H1 (cell line): ENCODE measurements around the gene VSIR. TPM values are rescaled to one million over a fixed set of nuclear protein-coding genes. Genes with fewer than 3 reads are reported as not detected.

Source experiments
- CTCF ChIA-PET: fragments of 300-600 bp; sonication (Branson Sonifier 250); formaldehyde crosslinking; loops from one replicate; lab custom pipeline; 2021; ENCODE audit not compliant: partially characterized antibody; lab: Charles Lee
- POLR2A ChIA-PET: fragments of 300-600 bp; sonication (Branson Sonifier 250); formaldehyde crosslinking; loops from one replicate; lab custom pipeline; 2021; ENCODE audit warnings: inconsistent platforms; ENCODE audit not compliant: partially characterized antibody; lab: Charles Lee
- DNase-seq, 2 experiments: peaks; one replicate each; pipeline versions ENCODE4 v3.0.0 to v3.0.0-alpha.2; 2010 to 2022; ENCODE audit warnings: low spot score in 2 of 2, low read depth in 1 of 2, mixed read lengths in 1 of 2
- FAIRE-seq: peaks from 2 replicates; lab custom pipeline; 2011; peaks lifted over from hg19 to GRCh38; lab: Jason Lieb, UNC
- H2AFZ ChIP-seq: 2 replicates; pipeline ENCODE4 v1.8.1; 2012; ENCODE audit warnings: low read length, inconsistent platforms
- H2AK5ac ChIP-seq: 2 replicates; pipeline ENCODE4 v1.6.1; 2013; ENCODE audit warnings: low read depth, low read length
- H2BK120ac ChIP-seq: replicated peaks from 2 replicates; pipeline ENCODE3; 2013; ENCODE audit warnings: low read depth, low read length, inconsistent platforms
- H2BK12ac ChIP-seq: 2 replicates; pipeline ENCODE4 v1.6.1; 2013; ENCODE audit warnings: low read depth, low read length
- H2BK15ac ChIP-seq: 2 replicates; pipeline ENCODE4 v1.6.1; 2013; ENCODE audit warnings: low read length
- H2BK20ac ChIP-seq: 2 replicates; pipeline ENCODE4 v1.6.1; 2013; ENCODE audit warnings: low read length
- H2BK5ac ChIP-seq: 2 replicates; pipeline ENCODE4 v1.6.1; 2013; ENCODE audit warnings: low read depth, low read length
- H3K14ac ChIP-seq: 2 replicates; pipeline ENCODE4 v1.6.1; 2013; ENCODE audit warnings: inconsistent platforms; ENCODE audit not compliant: insufficient read length
- H3K18ac ChIP-seq: 2 replicates; pipeline ENCODE4 v1.6.1; 2013; ENCODE audit warnings: low read length; ENCODE audit errors: extremely low read depth
- H3K23ac ChIP-seq: 2 replicates; pipeline ENCODE4 v1.6.1; 2013; ENCODE audit warnings: inconsistent platforms; ENCODE audit not compliant: insufficient read length
- H3K23me2 ChIP-seq: 2 replicates; pipeline ENCODE4 v1.6.1; 2013; ENCODE audit warnings: low read depth, low read length
- H3K27ac ChIP-seq: 2 replicates; pipeline ENCODE4 v1.6.1; 2011; ENCODE audit warnings: low read depth, low read length, inconsistent platforms
- H3K27me3 ChIP-seq, 4 experiments: replicated peaks in 1 of 4; 1 replicate in 1 of 4; 2 replicates in 3 of 4; pipeline versions ENCODE4 v1.6.1 to v1.8.1; 2011 to 2013; ENCODE audit warnings: low read length in 3 of 4, mild to moderate bottlenecking in 3 of 4, inconsistent platforms in 2 of 4, mixed read lengths in 2 of 4, moderate library complexity in 1 of 4; ENCODE audit not compliant: control insufficient read depth in 3 of 4, insufficient read depth in 3 of 4; ENCODE audit errors: extremely low read depth in 1 of 4
- H3K36me3 ChIP-seq, 4 experiments: 2 replicates each; pipeline versions ENCODE4 v1.6.1 to v1.8.1; 2011 to 2013; ENCODE audit warnings: mild to moderate bottlenecking in 4 of 4, low read length in 3 of 4, moderate library complexity in 2 of 4, control low read depth in 1 of 4, inconsistent platforms in 1 of 4; ENCODE audit not compliant: insufficient read depth in 4 of 4, control insufficient read depth in 2 of 4
- H3K4ac ChIP-seq: replicated peaks from 2 replicates; pipeline ENCODE3; 2013; ENCODE audit warnings: low read length, low read depth, mixed read lengths, inconsistent platforms; ENCODE audit not compliant: insufficient read length
- H3K4me1 ChIP-seq, 4 experiments: replicated peaks in 1 of 4; 1 replicate in 1 of 4; 2 replicates in 3 of 4; pipeline versions ENCODE4 v1.6.1 to v1.8.1; 2011 to 2013; ENCODE audit warnings: low read length in 3 of 4, inconsistent platforms in 2 of 4, mixed read lengths in 1 of 4; ENCODE audit not compliant: insufficient read depth in 4 of 4, control insufficient read depth in 3 of 4
- H3K4me2 ChIP-seq, 2 experiments: 2 replicates each; pipeline versions ENCODE4 v1.6.1 to v1.8.1; 2011 to 2013; ENCODE audit warnings: low read depth in 2 of 2, low read length in 2 of 2, control low read depth in 1 of 2, inconsistent platforms in 1 of 2, mild to moderate bottlenecking in 1 of 2; ENCODE audit not compliant: insufficient read depth in 1 of 2
- H3K4me3 ChIP-seq, 4 experiments: fragments of 200-600, 300-600 bp in 1 of 4; sonication (generic), shearing (Covaris generic), sonication (Bioruptor Twin) in 1 of 4; 2 replicates each; pipeline versions ENCODE4 v1.5.1 to v1.8.1; 2011 to 2016; ENCODE audit warnings: low read length in 4 of 4, low read depth in 3 of 4, control low read depth in 2 of 4, inconsistent platforms in 2 of 4, mild to moderate bottlenecking in 2 of 4, mixed read lengths in 1 of 4, moderate library complexity in 1 of 4; ENCODE audit not compliant: insufficient read depth in 2 of 4; ENCODE audit errors: extremely low read depth in 1 of 4
- H3K56ac ChIP-seq: replicated peaks from 2 replicates; pipeline ENCODE3; 2013; ENCODE audit warnings: low read depth, mild to moderate bottlenecking, mixed read lengths, low read length, inconsistent platforms; ENCODE audit not compliant: insufficient read length
- H3K79me1 ChIP-seq: 2 replicates; pipeline ENCODE4 v1.6.1; 2013; ENCODE audit warnings: low read depth, low read length, control low read depth
- H3K79me2 ChIP-seq, 2 experiments: 2 replicates each; pipeline versions ENCODE4 v1.6.1 to v1.8.1; 2012 to 2013; ENCODE audit warnings: low read length in 2 of 2, mild to moderate bottlenecking in 2 of 2, inconsistent platforms in 1 of 2; ENCODE audit not compliant: insufficient read depth in 2 of 2, control insufficient read depth in 1 of 2
- H3K9ac ChIP-seq, 4 experiments: replicated peaks in 1 of 4; 1 replicate in 1 of 4; 2 replicates in 3 of 4; pipeline versions ENCODE4 v1.6.1 to v1.8.1; 2011 to 2013; ENCODE audit warnings: low read depth in 3 of 4, low read length in 3 of 4, control low read depth in 2 of 4, mild to moderate bottlenecking in 2 of 4, moderate library complexity in 2 of 4, inconsistent platforms in 1 of 4; ENCODE audit errors: extremely low read depth in 1 of 4
- H3K9me3 ChIP-seq, 2 experiments: 2 replicates each; pipeline versions ENCODE4 v1.6.1 to v1.8.1; 2012 to 2013; ENCODE audit warnings: mild to moderate bottlenecking in 2 of 2, moderate library complexity in 2 of 2, control low read depth in 1 of 2, inconsistent platforms in 1 of 2, low read depth in 1 of 2, low read length in 1 of 2, mixed read lengths in 1 of 2; ENCODE audit not compliant: insufficient read depth in 2 of 2
- H4K20me1 ChIP-seq, 2 experiments: replicated peaks in 1 of 2; 2 replicates each; pipeline versions ENCODE3 to v1.8.1; 2011 to 2013; ENCODE audit warnings: inconsistent platforms in 2 of 2, low read length in 2 of 2, mild to moderate bottlenecking in 1 of 2; ENCODE audit not compliant: insufficient read depth in 2 of 2, control insufficient read depth in 1 of 2
- H4K5ac ChIP-seq: 2 replicates; pipeline ENCODE4 v1.6.1; 2013; ENCODE audit warnings: low read length, low read depth, mixed read lengths, inconsistent platforms; ENCODE audit not compliant: insufficient read length
- H4K8ac ChIP-seq: 2 replicates; pipeline ENCODE4 v1.8.0; 2013; ENCODE audit warnings: mild to moderate bottlenecking, moderate library complexity, low read length, inconsistent platforms; ENCODE audit not compliant: insufficient read depth; ENCODE audit errors: extremely low read depth
- H4K91ac ChIP-seq: replicated peaks from 2 replicates; pipeline ENCODE3; 2013; ENCODE audit warnings: low read length, mixed read lengths, inconsistent platforms; ENCODE audit not compliant: insufficient read length
- ASH2L ChIP-seq: fragments of 200-600, 300-600 bp; sonication (generic); IDR thresholded peaks from one replicate; pipeline ENCODE4 v1.7.1; 2017; ENCODE audit warnings: low read length
- BACH1 ChIP-seq: IDR thresholded peaks from 2 replicates; pipeline ENCODE4 v1.6.1; 2012; ENCODE audit warnings: low read length, improper control_type of control experiment
- BRCA1 ChIP-seq: IDR thresholded peaks from 2 replicates; pipeline ENCODE4 v1.6.1; 2012; ENCODE audit warnings: low read depth, low read length, improper control_type of control experiment
- CHD2 ChIP-seq: IDR thresholded peaks from 2 replicates; pipeline ENCODE4 v1.6.1; 2012; ENCODE audit warnings: low read length, improper control_type of control experiment
- EP300 ChIP-seq, 2 experiments: IDR thresholded peaks; 1 replicate in 1 of 2; 2 replicates in 1 of 2; pipeline ENCODE4 v1.6.1; 2011 to 2012; ENCODE audit warnings: low read depth in 2 of 2, low read length in 2 of 2, mild to moderate bottlenecking in 2 of 2, borderline replicate concordance in 1 of 2, inconsistent platforms in 1 of 2, moderate library complexity in 1 of 2
- KDM1A ChIP-seq: fragments of 200-600, 300-600 bp; sonication (generic); IDR thresholded peaks from 2 replicates; pipeline ENCODE4 v1.7.1; 2016; ENCODE audit warnings: mild to moderate bottlenecking, low read length, borderline replicate concordance
- KDM5A ChIP-seq: fragments of 200-600 bp; IDR thresholded peaks from 2 replicates; pipeline ENCODE4 v1.7.1; 2012; ENCODE audit warnings: mild to moderate bottlenecking, low read length, inconsistent platforms, mixed read lengths
- NRF1 ChIP-seq: IDR thresholded peaks from 2 replicates; pipeline ENCODE4 v1.6.1; 2011; ENCODE audit warnings: mild to moderate bottlenecking, low read depth, low read length, improper control_type of control experiment
- POLR2AphosphoS5 ChIP-seq: IDR thresholded peaks from 2 replicates; pipeline ENCODE4 v1.6.1; 2011; ENCODE audit warnings: low read depth, low read length
- SIN3A ChIP-seq, 2 experiments: IDR thresholded peaks in 1 of 2; conservative IDR thresholded peaks in 1 of 2; 2 replicates each; pipeline ENCODE4 v1.6.1; 2011 to 2012; ENCODE audit warnings: low read length in 2 of 2, improper control_type of control experiment in 1 of 2, low read depth in 1 of 2, mild to moderate bottlenecking in 1 of 2
- SP1 ChIP-seq: IDR thresholded peaks from 2 replicates; pipeline ENCODE4 v1.6.1; 2011; ENCODE audit warnings: low read depth, low read length
- SUZ12 ChIP-seq: fragments of 200-600 bp; sonication (generic); IDR thresholded peaks from 2 replicates; pipeline ENCODE4 v1.6.1; 2012; ENCODE audit warnings: mild to moderate bottlenecking, inconsistent platforms, low read length, moderate library complexity, mixed read lengths
- TAF1 ChIP-seq: IDR thresholded peaks from 2 replicates; pipeline ENCODE4 v1.6.1; 2011; ENCODE audit warnings: mild to moderate bottlenecking, low read depth, low read length
- ZNF274 ChIP-seq: IDR thresholded peaks from 2 replicates; pipeline ENCODE4 v1.7.0; 2012; ENCODE audit warnings: low read length, borderline replicate concordance; ENCODE audit errors: extremely low read depth
- WGBS, 2 experiments: shearing (Covaris generic) in 1 of 2; methylation state at CpG; one replicate each; pipeline versions ENCODE4 v1.1.6 to v1.1.7; 2013 to 2015; ENCODE audit warnings: low lambda C conversion rate in 2 of 2, mixed read lengths in 2 of 2, inconsistent platforms in 1 of 2, low coverage in 1 of 2, missing lambda C conversion rate in 1 of 2; ENCODE audit not compliant: insufficient replicate concordance in 2 of 2, insufficient coverage in 1 of 2, insufficient read length in 1 of 2; ENCODE audit errors: extremely low coverage in 1 of 2, missing lambda C conversion rate in 1 of 2; 5-methylcytosine and 5-hydroxymethylcytosine counted together
- polyA plus RNA-seq, 7 experiments: library from polyadenylated mRNA; depleted of rRNA in 3 of 7; stranded (reverse) in 5 of 7; unstranded in 2 of 7; fragments of >200 nt in 5 of 7; fragments of 200-250 nt in 2 of 7; gene quantifications; 1 replicate in 5 of 7; 2 replicates in 1 of 7; 4 replicates in 1 of 7; pipeline versions ENCODE4 v1.2.1 to v1.2.3, GENCODE V29; 2011 to 2013; ENCODE audit warnings: missing spikeins in 2 of 7, mixed read lengths in 2 of 7
- total RNA-seq: library from RNA; stranded (reverse); fragmentation: NEBNext Ultra II Directional; extraction: Animal tissue kit (Norgen Biotek cat#: 25700); gene quantifications from 2 replicates; pipeline ENCODE4 v1.2.1, GENCODE V29; 2021

The VSIR gene
- total and polyA plus RNA-seq, 2 of the 8 experiments (the other 6 are each of a cell fraction or from before 2014, with no cell fraction given): 0.33 TPM; not detected in 1

- POLR2A ChIA-PET: no interaction called here
- Histone ChIP-seq H2BK12ac (no peak overlapping the region), H3K4me3 (no peak overlapping the region)
These were observed 48.8 kb downstream of the VSIR start for GRCh38 chr10:71724539-71724938.

More at GRCh38 chr10:71724539-71724938, 48.8 kb downstream of the VSIR start:
- no peak overlapping the region for H3K9ac ChIP-seq
- H4K8ac ChIP-seq: no peak overlapping the region
- no peaks in the 10 kb centered on the region for H4K20me1 ChIP-seq
- H3K79me2 ChIP-seq: no peaks in the 10 kb centered on the region
- no peak overlapping the region for H2AK5ac ChIP-seq
- TF ChIP-seq NRF1 (no peak), SUZ12 (no peak), EP300 (IDR thresholded peaks at IDR 0.05; ENCODE audit: borderline replicate concordance in 1 of 2, low read depth in 2 of 2, low read length in 2 of 2) (no peak), BRCA1 (no peak), TAF1 (no peak), CHD2 (no peak), ZNF274 (no peak), KDM1A (no peak), BACH1 (no peak), ASH2L (no peak), KDM5A (no peak), SP1 (no peak), POLR2AphosphoS5 (no peak), SIN3A (conservative IDR thresholded peaks at IDR 0.05 in 1 of 2, IDR thresholded peaks at IDR 0.05 in 1 of 2; ENCODE audit: low read depth in 1 of 2, low read length in 2 of 2) (no peak)
- H3K56ac ChIP-seq: no peak overlapping the region
- no peak overlapping the region for H3K4me2 ChIP-seq
- peaks cover 0 to 9% (median 5%) of the 10 kb centered on the region in 4 experiments; a peak in 6 of 7 replicates for H3K4me1 ChIP-seq
- 97% methylated on average over 6 of the region's 6 CpGs; no CpG with 5 or more reads in 1 of the 2 experiments for WGBS, 2 experiments
- FAIRE-seq (no peak), DNase-seq (no peak)
- H3K9me3 ChIP-seq: no peaks in the 10 kb centered on the region
- no peak overlapping the region for H3K27ac ChIP-seq
- H3K36me3 ChIP-seq: no peaks in the 10 kb centered on the region
- CTCF ChIA-PET: interaction anchor here (0.6 to 4.9 kb wide), 12 partner anchors 8 to 1615 kb away, joined by 3 to 23 read pairs (median 8); partner anchors contain the start of gene VSIR
- H3K79me1 ChIP-seq: no peaks in the 10 kb centered on the region
- no peak overlapping the region for H2BK20ac ChIP-seq
- H3K14ac ChIP-seq: no peak overlapping the region
- no peak overlapping the region for H2BK120ac ChIP-seq
- H3K18ac ChIP-seq: no peak overlapping the region
- H3K23ac ChIP-seq: no peak overlapping the region
- H4K91ac ChIP-seq: no peak overlapping the region
- H3K23me2 ChIP-seq: peaks cover 2% of the 10 kb centered on the region; the same call in 1 of the 2 replicates
- H2BK5ac ChIP-seq: no peak overlapping the region
- no peak overlapping the region for H3K4ac ChIP-seq
- no peak overlapping the region for H4K5ac ChIP-seq
- H3K27me3 ChIP-seq: peaks cover 0 to 6% (median 0%) of the 10 kb centered on the region in 4 experiments; a peak in 2 of 7 replicates
- no peak overlapping the region for H2AFZ ChIP-seq
- H2BK15ac ChIP-seq: no peak overlapping the region
